Spleen (tissue), 11 donors: ENCODE measurements around the gene MAPKAP1. TPM values are rescaled to one million over a fixed set of nuclear protein-coding genes. Genes with fewer than 3 reads are reported as not detected.

Experiments used
- DNase-seq: peaks from one replicate; pipeline ENCODE4 v3.0.0-alpha.2; 2020
- H3K27ac ChIP-seq, 8 donors: fragments of 200-600 bp; sonication (generic) in 7 of 8; 1 replicate in 4 of 8; 2 replicates in 4 of 8; pipeline versions ENCODE4 v1.5.0 to v1.8.0; 2016 to 2021; ENCODE audit warnings: inconsistent platforms in 4 of 8, mild to moderate bottlenecking in 4 of 8, moderate library complexity in 1 of 8
- H3K27me3 ChIP-seq, 7 donors: fragments of 200-600 bp; sonication (generic) in 6 of 7; replicated peaks in 1 of 7; 1 replicate in 4 of 7; 2 replicates in 3 of 7; pipeline versions ENCODE4 v1.5.0 to v1.8.0; 2016 to 2021; ENCODE audit warnings: inconsistent platforms in 3 of 7, mild to moderate bottlenecking in 1 of 7
- H3K36me3 ChIP-seq, 6 donors: fragments of 200-600 bp; sonication (generic) in 5 of 6; 1 replicate in 4 of 6; 2 replicates in 2 of 6; pipeline versions ENCODE4 v1.5.0 to v1.8.0; 2016 to 2021; ENCODE audit warnings: inconsistent platforms in 2 of 6
- H3K4me1 ChIP-seq, 6 donors: fragments of 200-600 bp; sonication (generic) in 5 of 6; 1 replicate in 3 of 6; 2 replicates in 3 of 6; pipeline versions ENCODE4 v1.5.0 to v1.8.0; 2016 to 2021; ENCODE audit warnings: inconsistent platforms in 3 of 6
- H3K4me3 ChIP-seq, 8 donors: fragments of 200-600 bp; sonication (generic) in 7 of 8; 1 replicate in 4 of 8; 2 replicates in 4 of 8; pipeline versions ENCODE4 v1.5.0 to v1.8.0; 2016 to 2021; ENCODE audit warnings: inconsistent platforms in 4 of 8, mild to moderate bottlenecking in 4 of 8, moderate library complexity in 2 of 8
- H3K9me3 ChIP-seq, 8 donors: fragments of 200-600 bp; sonication (generic) in 7 of 8; 1 replicate in 4 of 8; 2 replicates in 4 of 8; pipeline versions ENCODE4 v1.5.0 to v1.8.0; 2016 to 2021; ENCODE audit warnings: inconsistent platforms in 4 of 8
- CTCF ChIP-seq, 11 experiments: fragments of 200-600 bp in 7 of 11; fragments of 450-650 bp in 4 of 11; sonication (generic) in 4 of 11; IDR thresholded peaks in 8 of 11; conservative IDR thresholded peaks in 3 of 11; 1 replicate in 7 of 11; 2 replicates in 4 of 11; pipeline versions ENCODE4 v1.4.0 to v1.8.0; 2016 to 2021; ENCODE audit warnings: antibody characterized with exemption in 11 of 11, inconsistent platforms in 4 of 11, mild to moderate bottlenecking in 1 of 11
- POLR2A ChIP-seq, 3 donors: fragments of 450-650 bp; IDR thresholded peaks; one replicate each; pipeline ENCODE4 v1.5.1; 2017; ENCODE audit warnings: antibody characterized with exemption in 3 of 3, mild to moderate bottlenecking in 1 of 3
- POLR2AphosphoS5 ChIP-seq, 3 donors: sonication (generic); formaldehyde crosslinking; IDR thresholded peaks; one replicate each; pipeline ENCODE4 v1.5.1; 2017; ENCODE audit warnings: antibody characterized with exemption in 3 of 3
- WGBS, 5 donors: extraction: QIAGEN DNeasy Blood & Tissue Kit in 3 of 5; methylation state at CpG; one replicate each; pipeline versions ENCODE4 v1.1.5 to v1.1.7; 2013 to 2018; 5-methylcytosine and 5-hydroxymethylcytosine counted together
- intact Hi-C: fragments of 100-400 bp; cut with DNase I; formaldehyde crosslinking; loops from one replicate; pipeline ENCODE4 v1.15.0; 2023; ENCODE audit warnings: low total_unique reads
- polyA plus RNA-seq, 3 donors: library from polyadenylated mRNA; stranded (reverse); fragments of 200-250 nt; gene quantifications; one replicate each; pipeline ENCODE4 v1.2.1, GENCODE V29; 2013
- total RNA-seq, 7 donors: library from RNA; depleted of rRNA in 3 of 7; stranded (reverse); fragments of >200 nt in 3 of 7; fragmentation: NEBNext Ultra II Directional in 4 of 7; extraction: Animal tissue kit (Norgen Biotek cat#: 25700) in 4 of 7; gene quantifications; one replicate each; pipeline versions ENCODE4 v1.1.0 to v1.2.1, GENCODE V29; 2016 to 2021
- donor health status: healthy with polysubstance abuse.
- donor health status: DM: no; HTN: no; CAD: no; lungs with moderate emphysema.
- donor health status: DM: no; HTN: no; CAD: no.
- donor health status: Bipolar disorder and iron deficiency.
- donor health status: healthy.
- donor health status: DM: no; HTN: no; CAD: no.
- donor health status: DM: yes; HTN: yes; CAD: no.

The MAPKAP1 gene
- total and polyA plus RNA-seq, 10 donors = 37.2 to 77.2 (median 60.4) TPM

GRCh38 chr9:125620216-125620615, 86.8 kb downstream of the MAPKAP1 start:
- Histone ChIP-seq H3K9me3 (no peaks in the 10 kb centered on the region), H3K4me1 (peaks cover 0 to 15% (median under 1%) of the 10 kb centered on the region in 6 donors), H3K27me3 (no peaks in the 10 kb centered on the region), H3K36me3 (no peaks in the 10 kb centered on the region), H3K27ac (no peak overlapping the region), H3K4me3 (no peak overlapping the region)
- intact Hi-C loops = no loop called here
- WGBS, 5 donors = 88 to 96% (median 93%) methylated on average over 5 of the region's 5 CpGs
- no peak for DNase-seq
- no peak for TF ChIP-seq POLR2A (IDR thresholded peaks at IDR 0.05)
- no peak for TF ChIP-seq CTCF (IDR thresholded peaks at IDR 0.05 in 8 of 11, conservative IDR thresholded peaks at IDR 0.05 in 3 of 11)
- TF ChIP-seq POLR2AphosphoS5 (IDR thresholded peaks at IDR 0.05) = no peak

DNA sequence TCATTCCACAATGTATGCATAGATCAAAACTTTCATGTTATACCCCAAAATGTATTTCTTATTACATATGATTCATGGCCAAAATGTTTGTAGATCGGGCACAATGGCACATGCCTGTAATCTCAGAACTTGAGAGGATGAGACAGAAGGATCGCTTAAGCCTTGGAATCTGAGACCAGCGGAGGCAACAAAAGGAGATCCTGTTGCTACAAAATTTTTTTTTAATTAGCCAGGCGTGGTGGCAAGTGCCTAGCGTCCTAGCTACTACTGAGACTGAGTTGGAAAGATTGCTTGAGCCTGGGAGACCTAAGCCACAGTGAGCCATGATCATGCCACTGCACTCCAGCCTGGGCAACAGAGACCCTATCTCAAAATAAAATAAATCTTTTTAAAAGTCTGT, 89.9 kb downstream of the MAPKAP1 start:
- intact Hi-C loops = no loop called here
- Histone ChIP-seq H3K4me3 (no peak overlapping the region), H3K36me3 (no peaks in the 10 kb centered on the region), H3K9me3 (no peaks in the 10 kb centered on the region), H3K27ac (no peak overlapping the region), H3K4me1 (peaks cover 0 to 10% (median 0%) of the 10 kb centered on the region in 6 donors), H3K27me3 (no peaks in the 10 kb centered on the region)
- DNase-seq = no peak
- 94 to 99% (median 97%) methylated on average over 5 of the region's 5 CpGs for WGBS, 5 donors
- no peak for TF ChIP-seq POLR2A (IDR thresholded peaks at IDR 0.05)
- TF ChIP-seq POLR2AphosphoS5 (IDR thresholded peaks at IDR 0.05) = no peak
- TF ChIP-seq CTCF (IDR thresholded peaks at IDR 0.05 in 8 of 11, conservative IDR thresholded peaks at IDR 0.05 in 3 of 11) = no peak

DNA sequence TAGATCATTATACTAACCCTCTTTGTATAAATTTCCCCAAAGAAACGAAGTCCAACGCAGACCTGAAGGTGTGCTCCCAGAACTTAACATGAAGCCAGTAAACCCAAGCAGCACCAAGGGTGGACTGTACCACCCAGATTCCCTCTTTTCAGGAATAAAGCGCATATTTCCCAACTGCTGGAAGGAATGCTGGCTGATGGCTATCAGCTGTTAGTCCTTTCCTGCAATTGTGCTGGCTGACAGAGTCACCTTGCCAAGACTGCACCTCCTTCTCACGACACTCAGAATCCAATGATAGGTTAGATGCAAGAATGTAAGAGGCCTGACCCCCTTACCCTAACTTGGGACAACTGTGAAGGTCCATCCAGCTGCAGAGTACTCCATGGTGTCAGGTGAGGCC, 93.9 kb downstream of the MAPKAP1 start:
- no peak for DNase-seq
- Histone ChIP-seq H3K4me1 (peaks cover 0 to 24% (median 6%) of the 10 kb centered on the region in 6 donors), H3K27me3 (no peaks in the 10 kb centered on the region), H3K9me3 (no peaks in the 10 kb centered on the region), H3K36me3 (no peaks in the 10 kb centered on the region), H3K4me3 (no peak overlapping the region), H3K27ac (no peak overlapping the region)
- intact Hi-C loops = no loop called here
- 85 to 95% (median 92%) methylated on average over 4 of the region's 4 CpGs for WGBS, 5 donors
- no peak for TF ChIP-seq POLR2AphosphoS5 (IDR thresholded peaks at IDR 0.05)
- no peak for TF ChIP-seq POLR2A (IDR thresholded peaks at IDR 0.05)
- TF ChIP-seq CTCF (IDR thresholded peaks at IDR 0.05 in 8 of 11, conservative IDR thresholded peaks at IDR 0.05 in 3 of 11) = no peak

DNA sequence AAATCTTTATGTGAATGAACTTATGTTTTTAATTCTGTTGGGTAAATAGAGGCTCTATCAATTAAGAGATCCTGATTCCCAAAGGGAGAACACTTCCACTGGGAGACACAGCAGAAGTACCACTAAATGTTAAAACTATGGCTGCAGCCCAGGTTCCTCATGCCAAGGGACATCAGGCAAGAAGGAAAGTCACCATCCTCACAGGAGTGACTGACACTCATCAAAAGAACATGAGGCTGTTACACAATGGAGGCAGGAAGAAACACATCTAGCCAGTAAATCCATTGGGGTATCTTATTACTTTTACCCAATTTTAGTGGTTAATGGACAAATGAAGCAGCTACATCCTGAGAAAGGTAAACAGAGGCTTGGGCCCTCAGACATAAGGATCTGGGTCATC, 94.4 kb downstream of the MAPKAP1 start:
- Histone ChIP-seq H3K9me3 (no peaks in the 10 kb centered on the region), H3K36me3 (no peaks in the 10 kb centered on the region), H3K4me3 (no peak overlapping the region), H3K27me3 (no peaks in the 10 kb centered on the region), H3K4me1 (peaks cover 0 to 23% (median 8%) of the 10 kb centered on the region in 6 donors), H3K27ac (no peak overlapping the region)
- TF ChIP-seq POLR2AphosphoS5 (IDR thresholded peaks at IDR 0.05) (no peak), CTCF (IDR thresholded peaks at IDR 0.05 in 8 of 11, conservative IDR thresholded peaks at IDR 0.05 in 3 of 11) (no peak), POLR2A (IDR thresholded peaks at IDR 0.05) (no peak)
- intact Hi-C loops = no loop called here
- no peak for DNase-seq
